ENCODE measurements around the gene ZNF285. TPM values are rescaled to one million over a fixed set of nuclear protein-coding genes. Genes with fewer than 3 reads are reported as not detected.
"Not testable (repeated sequence)": the region's sequence is repeated elsewhere in the genome, so short reads cannot be mapped to it uniquely, and the experiment has no call there.

The ZNF285 gene
- total RNA-seq, 2 experiments from 2014 or later, result 1.2 to 1.7 TPM

GRCh38 chr19:44346556-44346955 is 54.9 kb downstream of the ZNF285 start:
- ChIA-PET CTCF (no interaction called here), POLR2A (no interaction called here)
- no peak overlapping the region for H3K4me3 Mint-ChIP-seq
- DNase-seq (no peak), ATAC-seq (no peak)
- H3K4me1 Mint-ChIP-seq (ENCODE audit: low read depth), result no peaks in the 10 kb centered on the region
- no peak overlapping the region for H3K27ac Mint-ChIP-seq
- H3K9me3 Mint-ChIP-seq (ENCODE audit: insufficient read depth), result peaks cover 34% of the 10 kb centered on the region
- H3K36me3 Mint-ChIP-seq (ENCODE audit: low read depth), result no peaks in the 10 kb centered on the region
- H3K27me3 Mint-ChIP-seq (ENCODE audit: low read depth), result no peaks in the 10 kb centered on the region

- CTCF ChIA-PET, result no interaction called here
- Mint-ChIP-seq H3K27ac (no peak overlapping the region), H3K4me1 (ENCODE audit: low read depth) (no peaks in the 10 kb centered on the region), H3K36me3 (ENCODE audit: low read depth) (no peaks in the 10 kb centered on the region), H3K27me3 (ENCODE audit: low read depth) (no peaks in the 10 kb centered on the region), H3K9me3 (ENCODE audit: insufficient read depth) (peaks cover 35% of the 10 kb centered on the region), H3K4me3 (no peak overlapping the region)
- POLR2A ChIA-PET, result no interaction called here
- DNase-seq, result no peak
- no peak for ATAC-seq
Measured at GRCh38 chr19:44345959-44346358, 55.4 kb downstream of the ZNF285 start.

DNA sequence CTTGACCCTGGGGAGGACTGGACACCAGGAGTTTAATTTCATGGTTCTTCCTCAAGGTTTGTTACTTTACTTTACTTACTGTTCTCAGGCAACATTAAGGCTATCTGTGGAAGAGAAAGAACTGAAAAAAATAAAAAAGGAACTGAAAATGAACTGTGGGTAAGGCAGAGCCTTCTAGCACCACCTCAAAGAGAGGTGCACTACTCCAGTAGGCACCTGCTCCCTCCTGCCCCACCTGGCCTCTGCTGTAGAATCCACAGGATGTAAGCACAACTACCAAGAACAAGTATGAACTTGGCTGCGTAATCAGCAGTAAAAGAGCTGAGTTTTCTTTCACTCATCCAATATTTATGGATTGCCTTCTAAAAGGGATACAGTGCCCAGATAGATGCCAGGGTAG is 57.2 kb downstream of the ZNF285 start:
- ChIA-PET CTCF (no interaction called here), POLR2A (no interaction called here)
- no peak for DNase-seq
- Mint-ChIP-seq H3K4me3 (no peak overlapping the region), H3K4me1 (ENCODE audit: low read depth) (no peaks in the 10 kb centered on the region), H3K27me3 (ENCODE audit: low read depth) (no peaks in the 10 kb centered on the region), H3K36me3 (ENCODE audit: low read depth) (no peaks in the 10 kb centered on the region), H3K27ac (no peak overlapping the region), H3K9me3 (ENCODE audit: insufficient read depth) (peaks cover 22% of the 10 kb centered on the region)
- no peak for ATAC-seq

GRCh38 chr19:44341794-44342193 is 59.6 kb downstream of the ZNF285 start:
- no peak for ATAC-seq
- H3K36me3 Mint-ChIP-seq (ENCODE audit: low read depth), result no peaks in the 10 kb centered on the region
- H3K27me3 Mint-ChIP-seq (ENCODE audit: low read depth), result no peaks in the 10 kb centered on the region
- POLR2A ChIA-PET, result no interaction called here
- H3K4me3 Mint-ChIP-seq, result no peak overlapping the region
- no peak overlapping the region for H3K27ac Mint-ChIP-seq
- no peaks in the 10 kb centered on the region for H3K4me1 Mint-ChIP-seq (ENCODE audit: low read depth)
- CTCF ChIA-PET, result interaction anchor here (1.4 kb wide), 1 partner anchor 10 kb away, joined by 3 read pairs; no protein-coding TSS in a partner anchor
- peaks cover 16% of the 10 kb centered on the region for H3K9me3 Mint-ChIP-seq (ENCODE audit: insufficient read depth)
- DNase-seq, result no peak

GRCh38 chr19:44334639-44335038 is 66.8 kb downstream of the ZNF285 start:
- POLR2A ChIA-PET; H3K36me3 Mint-ChIP-seq (ENCODE audit: low read depth); H3K27ac Mint-ChIP-seq; H3K4me1 Mint-ChIP-seq (ENCODE audit: low read depth); DNase-seq; H3K27me3 Mint-ChIP-seq (ENCODE audit: low read depth); ATAC-seq; CTCF ChIA-PET; H3K4me3 Mint-ChIP-seq: not testable (repeated sequence)
- peaks cover 44% of the 10 kb centered on the region for H3K9me3 Mint-ChIP-seq (ENCODE audit: insufficient read depth)

Other genes with a start within 250 kb of the ZNF285 start
- gene ZNF226, start 236.5 kb downstream of the ZNF285 start, total RNA-seq, result 10 to 100 TPM; 12.9 to 14.7 TPM
- 10 to 100 TPM; 22.8 to 27.7 TPM for gene ZNF227, start 189.1 kb downstream of the ZNF285 start, total RNA-seq
- 1 to 10 TPM in 1 of 2 experiments, under 1 TPM in 1; 0.73 to 1.0 TPM for gene ZNF233, start 141.7 kb downstream of the ZNF285 start, total RNA-seq
- 1 to 10 TPM; 5.5 to 5.6 TPM for gene ZNF235, start 96.6 kb downstream of the ZNF285 start, total RNA-seq
- not detected for gene ZNF112, start 44.9 kb downstream of the ZNF285 start, total RNA-seq
- gene ZNF229, start 46.9 kb upstream of the ZNF285 start, total RNA-seq, result 1 to 10 TPM; 2.2 TPM
- 10 to 100 TPM; 12.1 to 12.5 TPM for gene ZNF180, start 98.9 kb upstream of the ZNF285 start, total RNA-seq
- gene CEACAM20, start 128.1 kb upstream of the ZNF285 start, total RNA-seq, result not detected
- not detected for gene IGSF23, start 212.0 kb upstream of the ZNF285 start, total RNA-seq
- 1 to 10 TPM; 4.6 to 5.2 TPM for gene PVR, start 242.3 kb upstream of the ZNF285 start, total RNA-seq